Measurements from ENCODE around the gene KLHL22.

DNA sequence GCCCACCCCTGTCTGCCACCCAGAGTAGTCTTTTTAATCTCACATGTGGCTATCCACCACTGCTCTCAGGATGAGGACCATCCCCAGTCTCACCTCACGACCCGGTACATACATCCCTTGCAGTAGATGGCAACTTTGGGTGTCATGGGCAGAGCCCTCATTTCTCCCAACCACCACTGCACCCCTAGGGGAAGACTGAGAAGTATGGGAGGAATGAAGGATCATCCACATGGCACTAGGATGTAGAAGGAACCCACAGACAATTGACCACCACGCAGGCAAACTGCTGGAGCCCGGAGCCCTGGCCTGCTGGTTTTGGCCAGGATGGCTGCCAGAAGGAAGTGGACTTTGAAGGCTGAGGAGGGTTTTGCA is 56.1 kb downstream of the KLHL22 start:
- TF ChIP-seq, protein P1, sequence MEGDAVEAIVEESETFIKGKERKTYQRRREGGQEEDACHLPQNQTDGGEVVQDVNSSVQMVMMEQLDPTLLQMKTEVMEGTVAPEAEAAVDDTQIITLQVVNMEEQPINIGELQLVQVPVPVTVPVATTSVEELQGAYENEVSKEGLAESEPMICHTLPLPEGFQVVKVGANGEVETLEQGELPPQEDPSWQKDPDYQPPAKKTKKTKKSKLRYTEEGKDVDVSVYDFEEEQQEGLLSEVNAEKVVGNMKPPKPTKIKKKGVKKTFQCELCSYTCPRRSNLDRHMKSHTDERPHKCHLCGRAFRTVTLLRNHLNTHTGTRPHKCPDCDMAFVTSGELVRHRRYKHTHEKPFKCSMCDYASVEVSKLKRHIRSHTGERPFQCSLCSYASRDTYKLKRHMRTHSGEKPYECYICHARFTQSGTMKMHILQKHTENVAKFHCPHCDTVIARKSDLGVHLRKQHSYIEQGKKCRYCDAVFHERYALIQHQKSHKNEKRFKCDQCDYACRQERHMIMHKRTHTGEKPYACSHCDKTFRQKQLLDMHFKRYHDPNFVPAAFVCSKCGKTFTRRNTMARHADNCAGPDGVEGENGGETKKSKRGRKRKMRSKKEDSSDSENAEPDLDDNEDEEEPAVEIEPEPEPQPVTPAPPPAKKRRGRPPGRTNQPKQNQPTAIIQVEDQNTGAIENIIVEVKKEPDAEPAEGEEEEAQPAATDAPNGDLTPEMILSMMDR (IDR thresholded peaks at IDR 0.05; ENCODE audit: borderline replicate concordance, extremely low read depth, low read length, poor library complexity, severe bottlenecking) = no peak
- no peak for TF ChIP-seq EZH2 (IDR thresholded peaks at IDR 0.05; ENCODE audit: borderline replicate concordance, low read depth, low read length, severe bottlenecking)

Data from DND-41 (cell line).